ENCODE measurements around the gene IL18.

The IL18 gene

DNA sequence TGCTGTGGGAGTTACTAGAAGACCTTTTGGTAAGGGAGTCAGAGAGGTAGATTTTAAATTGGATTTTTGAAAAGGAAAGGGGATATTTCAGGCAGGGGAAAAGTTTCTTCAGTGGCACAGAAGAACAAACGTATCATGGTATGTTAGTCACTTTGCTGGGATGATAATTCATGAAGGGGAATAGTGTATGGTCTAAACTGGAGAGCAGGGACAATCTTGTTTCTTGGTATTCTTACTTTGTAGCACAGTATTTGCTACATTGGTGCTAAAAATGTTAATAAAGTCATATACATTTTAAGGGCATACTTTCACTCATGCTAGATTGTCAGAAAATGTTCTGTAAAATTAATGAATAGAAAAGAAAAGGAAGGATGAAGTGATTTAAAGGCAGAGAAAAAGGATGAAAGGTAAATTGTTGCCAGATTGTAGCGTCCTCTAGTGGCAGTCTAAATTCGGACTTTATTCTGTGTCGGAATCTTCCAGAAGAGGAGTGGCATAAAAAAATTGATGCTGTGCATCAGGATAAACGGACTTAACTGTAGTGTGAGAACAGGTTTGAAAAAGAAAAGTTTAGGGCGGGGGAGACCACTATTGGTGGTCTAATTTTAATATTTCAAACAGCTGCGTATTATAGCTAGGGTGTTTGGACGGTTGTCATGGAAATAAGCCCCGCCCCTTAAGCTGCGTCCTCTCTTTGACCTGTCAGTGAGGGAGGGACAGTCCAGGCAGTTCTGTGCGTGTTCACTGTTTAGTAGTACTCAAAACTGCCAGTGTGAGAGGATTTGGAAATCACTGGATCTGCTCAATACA, 11.1 kb upstream of the IL18 start, which contains the start of gene BCO2:
Gene BCO2, plus strand, starts transcription at position 724 of the 810 bp plus-strand sequence. CDS start 90 bp downstream, outside the sequence.
- DNase-seq (ENCODE audit: low spot score) = peak; percentile 39
- peak; percentile 75 for TF ChIP-seq CTCF (IDR thresholded peaks at IDR 0.05; ENCODE audit: extremely low read depth, insufficient read depth, missing control alignments)
- in situ Hi-C loops (cut with MboI; ENCODE audit: low pct_unique_long_range_greater_than_20kb, low sequenced_read_pairs, unreplicated experiment) = no loop called here

GRCh38 chr11:112173152-112173551, 9.3 kb upstream of the IL18 start:
- no peak for DNase-seq (ENCODE audit: low spot score)
- no peak for TF ChIP-seq CTCF (IDR thresholded peaks at IDR 0.05; ENCODE audit: extremely low read depth, insufficient read depth, missing control alignments)
- in situ Hi-C loops (cut with MboI; ENCODE audit: low pct_unique_long_range_greater_than_20kb, low sequenced_read_pairs, unreplicated experiment) = no loop called here

DNA sequence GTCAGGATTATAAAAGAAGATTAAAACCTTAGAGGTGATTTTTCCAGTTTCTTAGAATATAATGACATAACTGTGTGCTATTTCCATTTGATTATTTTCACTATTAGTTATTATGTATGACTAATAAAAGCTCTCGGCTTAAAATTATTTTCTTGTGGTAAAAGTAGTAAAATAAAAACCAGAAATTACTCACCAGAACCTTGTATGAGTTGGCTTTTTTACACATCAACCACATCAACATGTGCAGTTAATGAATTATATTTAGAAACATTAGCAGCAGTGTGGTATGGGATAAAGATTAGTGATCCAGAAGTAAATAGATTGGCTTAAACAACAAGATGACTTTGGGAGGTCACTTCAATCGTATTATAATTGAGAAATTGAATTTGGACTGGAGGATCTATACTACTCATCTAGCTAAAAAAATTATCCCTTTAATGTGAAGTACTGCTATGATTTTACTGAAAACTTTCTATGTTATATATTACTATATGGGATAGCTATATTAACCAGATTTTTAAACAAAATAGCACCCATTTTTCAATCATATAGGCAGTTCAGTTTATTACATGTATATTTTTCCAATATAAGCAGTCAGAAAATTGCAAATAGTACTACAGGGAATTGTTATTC, 8.6 kb upstream of the IL18 start:
- no peak for TF ChIP-seq CTCF (IDR thresholded peaks at IDR 0.05; ENCODE audit: extremely low read depth, insufficient read depth, missing control alignments)
- in situ Hi-C loops (cut with MboI; ENCODE audit: low pct_unique_long_range_greater_than_20kb, low sequenced_read_pairs, unreplicated experiment) = no loop called here
- peak; percentile 35 for DNase-seq (ENCODE audit: low spot score)

GRCh38 chr11:112167145-112167544, 3.3 kb upstream of the IL18 start, which contains the start of gene TEX12:
Gene TEX12, plus strand, starts transcription at chr11:112167372. Its CDS starts 1,897 bp downstream, at chr11:112169269.
- TF ChIP-seq CTCF (IDR thresholded peaks at IDR 0.05; ENCODE audit: extremely low read depth, insufficient read depth, missing control alignments) = no peak
- no peak for DNase-seq (ENCODE audit: low spot score)
- in situ Hi-C loops (cut with MboI; ENCODE audit: low pct_unique_long_range_greater_than_20kb, low sequenced_read_pairs, unreplicated experiment) = no loop called here

GRCh38 chr11:112166562-112166961, 2.7 kb upstream of the IL18 start:
- TF ChIP-seq CTCF (IDR thresholded peaks at IDR 0.05; ENCODE audit: extremely low read depth, insufficient read depth, missing control alignments) = no peak
- in situ Hi-C loops (cut with MboI; ENCODE audit: low pct_unique_long_range_greater_than_20kb, low sequenced_read_pairs, unreplicated experiment) = no loop called here
- DNase-seq (ENCODE audit: low spot score) = no peak

DNA sequence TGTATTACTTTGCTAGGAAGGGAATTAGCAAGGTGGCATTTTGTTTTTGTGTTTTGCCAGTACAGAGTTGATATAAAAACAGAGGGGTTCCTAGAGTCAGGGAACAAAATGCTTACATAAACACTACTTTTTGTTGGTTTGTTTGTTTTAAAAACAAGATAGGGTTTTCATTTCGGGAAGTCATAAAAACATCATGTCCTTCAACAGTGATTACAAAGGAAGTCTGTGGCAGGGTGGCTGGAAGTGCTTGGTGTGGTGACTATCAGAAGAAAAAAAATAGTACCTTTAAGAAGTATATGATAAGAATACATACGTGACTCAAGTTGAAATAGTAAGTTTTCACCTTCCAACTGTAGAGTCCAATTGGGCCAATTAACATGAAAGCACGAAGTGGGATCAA, 1.2 kb upstream of the IL18 start:
- in situ Hi-C loops (cut with MboI; ENCODE audit: low pct_unique_long_range_greater_than_20kb, low sequenced_read_pairs, unreplicated experiment) = no loop called here
- TF ChIP-seq CTCF (IDR thresholded peaks at IDR 0.05; ENCODE audit: extremely low read depth, insufficient read depth, missing control alignments) = no peak
- DNase-seq (ENCODE audit: low spot score) = no peak

Data from GM13977 (cell line).